ENCODE data around the gene LYSMD4. TPM values are rescaled to one million over a fixed set of nuclear protein-coding genes. Genes with fewer than 3 reads are reported as not detected.

Gene LYSMD4
- total and polyA plus RNA-seq, 2 of the 8 experiments (the other 6 are each of a cell fraction or from before 2014, with no cell fraction given), result 7.5 to 17.5 TPM

- Histone ChIP-seq H2BK15ac (ENCODE audit: low read length) (no peak overlapping the region), H3K79me1 (ENCODE audit: low read depth, low read length) (no peaks in the 10 kb centered on the region), H2AK5ac (ENCODE audit: low read depth, low read length) (no peak overlapping the region), H3K23me2 (ENCODE audit: low read depth, low read length) (no peaks in the 10 kb centered on the region; the same call in 1 of the 2 replicates), H4K20me1 (replicated peaks in 1 of 2; ENCODE audit: control insufficient read depth in 1 of 2, insufficient read depth in 2 of 2, low read length in 2 of 2) (peaks cover 0 to 2% of the 10 kb centered on the region in 2 experiments), H3K18ac (ENCODE audit: extremely low read depth, low read length) (no peak overlapping the region), H4K91ac (replicated peaks; ENCODE audit: insufficient read length, low read length) (no peak overlapping the region), H3K56ac (replicated peaks; ENCODE audit: insufficient read length, low read depth, low read length) (no peak overlapping the region), H2BK12ac (ENCODE audit: low read depth, low read length) (no peak overlapping the region), H3K9me3 (ENCODE audit: insufficient read depth in 2 of 2, low read depth in 1 of 2, low read length in 1 of 2) (peaks cover 4 to 12% of the 10 kb centered on the region in 2 experiments; a peak in 3 of 4 replicates), H3K4me1 (replicated peaks in 1 of 4; ENCODE audit: control insufficient read depth in 3 of 4, insufficient read depth in 4 of 4, low read length in 3 of 4) (peaks cover 0 to 3% (median 0%) of the 10 kb centered on the region in 4 experiments; a peak in 1 of 7 replicates), H4K8ac (ENCODE audit: extremely low read depth, insufficient read depth, low read length) (no peak overlapping the region), H3K79me2 (ENCODE audit: control insufficient read depth in 1 of 2, insufficient read depth in 2 of 2, low read length in 2 of 2) (no peaks in the 10 kb centered on the region), H3K36me3 (ENCODE audit: control insufficient read depth in 2 of 4, insufficient read depth in 4 of 4, low read length in 3 of 4) (peaks cover 0 to 5% (median 2%) of the 10 kb centered on the region in 4 experiments; a peak in 3 of 8 replicates), H2BK5ac (ENCODE audit: low read depth, low read length) (no peak overlapping the region), H4K5ac (ENCODE audit: insufficient read length, low read depth, low read length) (no peak overlapping the region), H2BK20ac (ENCODE audit: low read length) (no peak overlapping the region), H3K27me3 (replicated peaks in 1 of 4; ENCODE audit: control insufficient read depth in 3 of 4, extremely low read depth in 1 of 4, insufficient read depth in 3 of 4, low read length in 3 of 4) (no peaks in the 10 kb centered on the region), H3K9ac (replicated peaks in 1 of 4; ENCODE audit: extremely low read depth in 1 of 4, low read depth in 3 of 4, low read length in 3 of 4) (no peak overlapping the region), H2BK120ac (replicated peaks; ENCODE audit: low read depth, low read length) (no peak overlapping the region), H3K4ac (replicated peaks; ENCODE audit: insufficient read length, low read depth, low read length) (no peak overlapping the region), H3K4me3 (ENCODE audit: extremely low read depth in 1 of 4, insufficient read depth in 2 of 4, low read depth in 3 of 4, low read length in 4 of 4) (no peak overlapping the region), H3K23ac (ENCODE audit: insufficient read length) (no peak overlapping the region), H3K4me2 (ENCODE audit: insufficient read depth in 1 of 2, low read depth in 2 of 2, low read length in 2 of 2) (no peak overlapping the region), H2AFZ (ENCODE audit: low read length) (no peak overlapping the region), H3K27ac (ENCODE audit: low read depth, low read length) (no peak overlapping the region), H3K14ac (ENCODE audit: insufficient read length) (no peak overlapping the region)
- ChIA-PET CTCF (ENCODE audit: partially characterized antibody) (interaction anchor here (1.1 to 2.2 kb wide), 3 partner anchors 19 to 450 kb away, joined by 3 to 7 read pairs (median 6); no protein-coding TSS in a partner anchor), POLR2A (ENCODE audit: partially characterized antibody) (interaction anchor here (1.4 to 2.5 kb wide), 2 partner anchors 10 kb away, joined by 3 to 11 read pairs; partner anchors contain the start of gene LYSMD4)
- WGBS, 2 experiments (ENCODE audit: extremely low coverage in 1 of 2, insufficient coverage in 1 of 2, insufficient read length in 1 of 2, insufficient replicate concordance in 2 of 2, low coverage in 1 of 2, low lambda C conversion rate in 2 of 2, missing lambda C conversion rate in 1 of 2), result 91% methylated on average over 3 of the region's 3 CpGs; no CpG with 5 or more reads in 1 of the 2 experiments
- DNase-seq (ENCODE audit: low read depth in 1 of 2, low spot score in 2 of 2) (no peak), FAIRE-seq (no peak)
- TF ChIP-seq RAD21 (IDR thresholded peaks at IDR 0.05 in 1 of 2, conservative IDR thresholded peaks at IDR 0.05 in 1 of 2; ENCODE audit: low read depth in 2 of 2, low read length in 2 of 2), result no peak
These were observed 10.8 kb downstream of the LYSMD4 start for GRCh38 chr15:99722406-99722805.

All from H1 (cell line).